ENCODE data around the gene SV2C.
"Not testable (repeated sequence)": the region's sequence is repeated elsewhere in the genome, so short reads cannot be mapped to it uniquely, and the experiment has no call there.

The SV2C gene

DNA sequence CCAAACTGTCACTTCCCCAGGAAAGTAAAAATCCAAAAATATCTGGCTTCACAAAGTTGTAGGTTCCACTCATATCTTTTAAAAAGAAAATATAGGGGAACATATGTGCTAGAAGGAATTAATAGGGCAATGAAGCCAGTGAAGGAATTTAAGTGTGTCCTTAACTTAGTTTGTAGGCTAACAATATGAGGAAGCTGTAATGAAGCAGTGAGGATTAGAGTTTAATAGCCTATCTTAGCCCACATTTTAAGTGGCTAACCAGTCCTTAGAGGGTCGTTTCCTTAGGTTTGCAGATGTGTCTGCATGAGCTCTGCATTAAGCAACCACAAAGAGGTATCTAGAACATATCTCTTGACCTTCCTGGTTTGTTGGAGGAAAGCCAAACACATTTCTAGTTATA, 218.7 kb downstream of the SV2C start:
- DNase-seq (ENCODE audit: low read depth in 3 of 3): not testable (repeated sequence)

DNA sequence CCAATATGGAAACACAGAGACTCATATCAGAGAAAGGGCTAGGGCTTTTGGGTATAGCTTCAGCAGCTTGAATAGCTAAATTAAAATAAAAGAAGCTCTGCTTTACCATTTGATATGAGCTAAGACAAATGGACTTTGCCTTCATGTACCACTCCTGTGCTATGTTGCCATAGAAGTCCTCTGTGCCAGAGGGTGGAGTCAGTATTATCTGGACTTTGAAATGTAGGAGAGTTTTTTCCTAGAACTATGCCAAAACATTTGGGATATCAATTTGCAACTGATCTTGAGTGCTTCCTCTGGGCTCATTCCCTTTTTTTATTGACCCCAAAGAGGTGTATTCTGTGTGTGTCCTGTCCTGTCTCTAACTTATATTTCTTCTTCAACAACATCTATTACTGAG, 219.5 kb downstream of the SV2C start:
- not testable (repeated sequence) for DNase-seq (ENCODE audit: low read depth in 3 of 3)

DNA sequence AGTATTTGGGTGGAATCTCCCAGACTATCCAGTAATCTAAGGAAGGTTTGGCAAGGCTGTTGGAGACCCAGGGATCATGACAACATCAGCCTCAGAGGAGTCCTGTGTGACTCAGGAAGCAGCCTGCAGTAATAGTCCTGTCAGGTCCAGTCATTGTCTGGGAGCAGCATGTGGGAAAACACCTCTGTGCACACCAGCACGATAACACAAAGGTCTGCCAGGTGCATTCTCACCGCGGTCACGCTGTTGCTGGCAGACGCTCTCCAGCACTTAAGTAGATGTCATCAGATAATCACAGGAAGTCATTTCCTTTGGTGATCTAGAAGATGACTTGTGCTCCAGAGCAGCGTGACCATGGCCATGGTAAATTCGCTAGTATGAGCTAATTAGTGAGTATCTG, 220.7 kb downstream of the SV2C start:
- peak in 1 of 3 donors; percentile 33 for DNase-seq (ENCODE audit: low read depth in 3 of 3)

DNA sequence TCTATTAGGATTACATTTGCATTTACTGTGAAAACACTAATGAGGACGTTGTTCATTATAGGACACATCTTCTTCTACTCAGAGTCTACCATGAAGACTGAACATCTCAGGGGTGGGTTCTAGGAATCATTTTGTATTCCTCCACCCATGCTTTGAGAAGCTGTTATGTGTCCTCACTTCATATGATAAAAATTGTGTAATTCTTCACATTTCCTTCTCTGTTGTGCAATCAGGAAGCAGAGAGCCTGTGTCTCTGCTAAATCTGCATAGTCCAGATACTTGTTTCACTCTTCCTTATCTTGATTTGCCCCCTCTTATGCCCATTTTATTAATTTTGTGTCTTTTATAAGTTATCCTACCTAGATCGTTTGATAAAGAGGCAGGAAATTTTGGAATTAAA, 222.1 kb downstream of the SV2C start:
- no peak for DNase-seq (ENCODE audit: low read depth in 3 of 3)

DNA sequence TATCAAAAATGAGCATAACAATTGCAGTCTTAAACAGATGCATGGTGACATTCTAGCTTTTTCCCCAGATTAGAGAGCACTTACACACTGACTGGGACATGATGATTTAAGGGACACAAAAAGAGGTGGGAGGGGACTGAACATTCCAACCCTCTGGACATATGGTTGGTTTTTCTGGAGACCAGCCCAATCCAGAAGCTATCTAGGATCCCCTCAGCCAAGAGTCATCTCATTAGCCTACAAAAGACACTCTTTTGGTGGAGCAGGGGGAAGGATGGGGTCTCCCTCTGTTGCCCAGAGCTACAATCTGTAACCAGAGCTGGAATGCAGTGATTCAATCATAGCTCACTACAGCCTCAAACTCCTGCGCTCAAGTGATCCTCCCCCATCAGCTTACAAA, 222.6 kb downstream of the SV2C start:
- no peak for DNase-seq (ENCODE audit: low read depth in 3 of 3)

DNA sequence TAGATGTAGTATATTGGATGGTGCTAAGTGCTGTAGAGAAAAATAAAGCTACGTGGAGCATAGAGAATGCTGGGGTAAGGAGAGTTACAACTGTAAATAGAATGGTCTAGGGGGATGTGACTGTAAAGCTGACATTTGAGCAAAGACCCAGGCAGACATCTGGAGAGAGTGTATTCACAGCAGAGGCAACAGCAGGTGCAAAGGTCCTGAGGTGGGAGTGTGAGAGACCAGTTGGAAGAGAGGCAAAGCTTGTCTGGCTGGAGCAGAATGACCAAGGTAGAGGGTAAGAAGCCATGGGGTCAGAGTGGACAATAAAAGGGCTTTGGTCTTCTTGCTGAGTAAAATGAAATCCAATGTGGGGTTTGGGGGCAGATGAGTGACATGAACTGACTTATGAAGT, 227.0 kb downstream of the SV2C start:
- DNase-seq (ENCODE audit: low read depth in 3 of 3): no peak

DNA sequence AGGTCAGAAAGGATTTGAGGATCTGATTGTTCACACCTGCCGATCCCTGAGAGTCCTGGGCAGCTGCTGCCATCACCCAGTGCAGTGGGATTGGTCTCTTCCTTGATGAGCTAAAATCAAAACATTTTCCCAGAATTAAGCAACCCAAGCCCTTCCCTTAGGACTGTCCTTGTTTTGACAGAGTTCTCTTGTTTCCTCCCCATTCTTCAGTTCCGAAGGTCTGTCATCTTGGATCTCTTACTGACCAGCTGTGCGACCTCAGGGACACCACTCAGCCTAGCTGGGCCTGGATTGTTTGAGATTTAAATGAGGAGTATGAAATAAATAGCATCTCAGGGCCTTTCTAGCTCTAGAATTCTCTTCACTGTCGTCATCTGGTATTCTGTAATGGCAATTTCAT, 229.6 kb downstream of the SV2C start:
- no peak for DNase-seq (ENCODE audit: low read depth in 3 of 3)

DNA sequence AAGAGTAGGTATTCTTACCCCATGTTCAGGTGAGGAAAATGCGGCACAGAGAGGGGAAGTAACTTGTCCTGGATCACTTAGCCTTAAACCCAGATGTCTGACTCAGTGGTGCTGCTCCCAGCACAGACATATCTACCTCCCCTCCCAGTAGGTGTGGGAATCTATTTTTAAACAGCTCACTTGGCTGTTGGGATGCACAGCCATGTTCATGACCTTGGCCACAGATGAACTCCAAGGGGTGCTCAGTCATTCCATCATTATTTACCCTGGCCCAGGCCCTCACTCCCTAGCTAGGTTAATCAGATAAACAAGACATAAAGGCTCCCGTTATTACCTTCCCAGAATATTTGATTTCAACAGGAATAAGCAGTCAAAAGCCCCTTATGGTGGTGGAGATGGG, 231.5 kb downstream of the SV2C start:
- DNase-seq (ENCODE audit: low read depth in 3 of 3): no peak

DNA sequence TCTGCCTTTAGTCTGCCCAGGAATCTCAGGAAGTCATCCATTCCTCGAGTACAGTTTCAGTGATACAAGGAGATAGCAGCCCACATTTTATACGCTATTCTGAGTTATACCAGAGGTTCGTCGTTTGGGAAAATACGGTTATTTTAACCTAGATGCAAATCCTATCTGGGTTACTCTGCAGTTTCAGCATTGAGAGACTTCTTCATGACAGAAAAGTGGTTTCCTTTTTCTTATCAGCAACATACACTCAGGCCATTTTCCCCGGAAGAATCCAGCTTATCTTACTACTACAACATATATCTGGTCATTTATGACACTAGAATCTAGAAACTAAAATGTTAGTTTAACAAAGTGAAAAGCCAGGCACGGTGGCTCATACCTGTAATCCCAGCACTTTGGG, 236.5 kb downstream of the SV2C start:
- DNase-seq (ENCODE audit: low read depth in 3 of 3): no peak

DNA sequence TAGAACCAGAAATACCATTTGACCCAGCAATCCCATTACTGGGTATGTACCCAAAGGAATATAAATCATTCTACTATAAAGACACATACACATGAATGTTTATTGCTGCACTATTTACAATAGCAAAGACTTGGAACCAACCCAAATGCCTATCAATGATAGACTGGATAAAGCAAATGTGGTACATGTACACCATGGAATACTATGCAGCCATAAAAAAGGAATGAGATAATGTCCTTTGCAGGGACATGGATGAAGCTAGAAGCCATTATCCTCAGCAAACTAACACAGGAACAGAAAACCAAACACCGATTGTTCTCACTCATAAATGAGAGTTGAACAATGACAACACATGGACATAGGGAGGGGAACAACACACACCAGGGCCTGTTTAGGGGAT, 240.3 kb downstream of the SV2C start:
- not testable (repeated sequence) for DNase-seq (ENCODE audit: low read depth in 3 of 3)

DNA sequence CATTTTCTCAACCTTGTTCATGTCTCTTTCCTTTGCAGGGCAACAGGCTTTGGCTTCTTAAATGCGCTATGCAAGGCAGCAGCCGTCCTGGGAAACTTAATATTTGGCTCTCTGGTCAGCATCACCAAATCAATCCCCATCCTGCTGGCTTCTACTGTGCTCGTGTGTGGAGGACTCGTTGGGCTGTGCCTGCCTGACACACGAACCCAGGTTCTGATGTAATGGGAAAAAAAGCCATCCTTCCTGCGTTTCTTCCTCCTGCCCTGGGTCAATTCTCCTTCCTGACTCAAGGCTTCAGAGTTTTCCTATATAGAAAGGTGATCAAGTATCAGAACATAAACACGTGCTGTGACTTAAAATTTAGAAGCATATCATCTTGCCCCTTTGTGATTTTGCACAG, 242.1 kb downstream of the SV2C start:
- no peak for DNase-seq (ENCODE audit: low read depth in 3 of 3)

DNA sequence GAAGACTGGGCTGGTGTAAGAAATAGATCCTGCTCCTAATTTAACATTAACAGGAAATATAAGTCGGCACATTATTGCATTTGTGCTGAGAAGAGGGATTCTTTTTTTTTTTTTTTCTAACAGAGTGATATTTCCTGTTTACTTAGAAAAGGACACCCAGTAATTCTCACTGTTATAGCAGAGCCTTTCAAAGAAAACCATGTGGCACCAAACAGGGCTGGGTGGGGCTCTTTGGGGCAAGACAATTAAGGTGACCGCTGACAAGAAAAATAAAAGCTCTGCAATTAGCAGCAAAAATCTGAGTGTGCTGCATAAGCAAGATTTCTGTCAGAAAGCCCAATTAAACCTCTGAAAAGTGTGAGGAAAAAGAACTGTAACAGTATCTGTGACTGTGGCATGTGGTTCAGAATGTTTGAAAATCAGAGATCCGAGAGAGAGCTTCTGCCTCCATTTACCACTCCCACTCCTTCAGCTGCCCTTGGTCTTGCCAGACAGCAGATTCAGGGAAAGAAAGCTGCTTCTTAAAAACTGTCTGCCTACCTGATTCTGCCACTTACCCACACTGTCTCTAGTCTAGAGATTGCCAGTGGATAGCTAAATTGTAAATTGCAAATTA, 242.8 kb downstream of the SV2C start:
- DNase-seq (ENCODE audit: low read depth in 3 of 3): no peak

DNA sequence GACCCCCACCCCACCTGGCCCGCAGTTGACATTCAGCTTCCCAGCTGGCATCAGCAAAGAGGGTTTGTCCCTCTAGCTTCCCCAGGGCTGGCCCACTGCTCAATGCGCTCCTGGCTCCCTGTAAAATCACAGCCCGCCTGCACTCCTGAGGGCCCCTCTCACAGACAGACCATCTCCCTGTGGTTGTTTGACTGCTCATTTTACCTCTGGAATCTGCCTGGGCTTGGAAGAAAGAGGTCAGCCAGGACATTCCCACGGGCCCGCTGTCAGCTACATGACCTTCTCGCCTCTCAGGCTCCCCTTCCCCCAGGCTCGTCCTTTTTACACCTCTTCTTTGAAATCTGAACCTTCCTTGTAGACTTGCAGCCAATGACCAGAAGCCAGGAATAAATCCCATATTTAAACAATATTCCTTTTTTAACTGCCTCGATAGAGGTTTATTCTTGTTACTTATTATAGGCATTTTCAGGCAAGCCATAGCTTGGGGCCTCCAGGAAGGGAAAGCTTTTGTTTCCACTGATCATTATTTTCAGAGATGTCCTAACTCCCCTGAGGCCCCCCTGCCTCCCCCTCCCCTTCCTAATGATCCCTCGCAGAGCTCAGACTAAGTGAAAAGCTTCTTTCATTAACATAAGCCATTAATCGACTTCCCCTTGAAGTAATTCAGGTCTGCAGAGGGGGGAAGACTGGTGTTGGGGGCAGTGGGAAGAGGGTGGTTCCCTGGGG, 243.6 kb downstream of the SV2C start:
- no peak for DNase-seq (ENCODE audit: low read depth in 3 of 3)

DNA sequence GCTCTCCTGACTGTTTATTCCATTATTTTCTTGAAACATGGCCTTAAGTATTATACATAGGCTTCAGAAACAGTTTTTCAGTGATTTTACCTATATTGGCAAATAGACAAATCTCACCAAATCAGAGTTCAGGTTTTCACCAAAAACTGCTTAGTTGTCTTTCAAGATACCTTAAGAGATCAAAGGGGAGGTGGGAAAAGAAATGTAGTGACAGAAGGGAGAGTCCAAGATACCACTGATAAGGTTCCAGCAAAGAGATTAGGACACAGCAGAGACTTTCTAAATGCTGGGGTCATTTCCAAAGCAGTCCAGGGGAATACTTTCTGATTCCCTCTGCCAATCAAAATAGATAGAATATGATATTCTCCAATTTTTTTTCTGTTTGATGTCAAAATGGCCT, 246.2 kb downstream of the SV2C start:
- no peak for DNase-seq (ENCODE audit: low read depth in 3 of 3)

DNA sequence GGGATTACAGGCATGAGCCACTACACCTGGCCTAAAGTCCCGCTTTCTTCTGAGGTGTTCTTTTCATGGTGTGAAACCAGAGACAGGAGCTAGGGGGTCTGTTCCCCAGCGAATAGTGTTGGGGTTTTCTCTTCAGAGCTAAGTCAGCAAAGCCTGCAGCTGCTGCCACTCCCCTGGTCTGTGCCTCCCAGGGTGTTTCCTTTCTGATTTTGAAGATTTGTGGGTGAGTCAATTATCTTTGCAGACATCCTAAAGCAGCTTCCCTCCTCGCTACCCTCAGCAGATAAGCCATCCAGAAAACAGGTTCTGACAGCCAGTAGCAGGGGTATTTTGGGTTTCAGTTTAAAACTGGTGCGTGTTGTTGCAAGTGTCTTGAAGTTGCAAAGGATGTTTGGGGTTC, 247.9 kb downstream of the SV2C start:
- DNase-seq (ENCODE audit: low read depth in 3 of 3): no peak

DNA sequence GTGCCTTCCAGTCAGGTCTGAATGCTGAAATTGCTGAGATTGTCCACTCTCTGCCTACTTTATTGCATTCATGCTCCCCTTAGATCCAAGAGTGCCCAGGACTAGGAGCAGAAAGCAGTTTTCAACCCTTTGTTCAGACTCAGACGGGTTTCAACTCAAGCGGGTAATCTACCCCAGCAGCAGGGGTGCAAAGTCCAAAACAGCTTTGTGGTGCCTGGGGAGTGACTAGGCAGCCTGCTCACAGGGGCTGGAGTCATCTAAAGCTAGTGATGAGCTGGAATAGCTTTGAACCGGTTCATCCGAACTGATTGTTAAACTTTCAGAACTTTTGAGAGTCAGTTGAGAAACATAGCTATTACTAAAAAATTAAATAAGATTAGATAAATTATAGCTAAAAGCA, 248.9 kb downstream of the SV2C start:
- no peak for DNase-seq (ENCODE audit: low read depth in 3 of 3)

DNA sequence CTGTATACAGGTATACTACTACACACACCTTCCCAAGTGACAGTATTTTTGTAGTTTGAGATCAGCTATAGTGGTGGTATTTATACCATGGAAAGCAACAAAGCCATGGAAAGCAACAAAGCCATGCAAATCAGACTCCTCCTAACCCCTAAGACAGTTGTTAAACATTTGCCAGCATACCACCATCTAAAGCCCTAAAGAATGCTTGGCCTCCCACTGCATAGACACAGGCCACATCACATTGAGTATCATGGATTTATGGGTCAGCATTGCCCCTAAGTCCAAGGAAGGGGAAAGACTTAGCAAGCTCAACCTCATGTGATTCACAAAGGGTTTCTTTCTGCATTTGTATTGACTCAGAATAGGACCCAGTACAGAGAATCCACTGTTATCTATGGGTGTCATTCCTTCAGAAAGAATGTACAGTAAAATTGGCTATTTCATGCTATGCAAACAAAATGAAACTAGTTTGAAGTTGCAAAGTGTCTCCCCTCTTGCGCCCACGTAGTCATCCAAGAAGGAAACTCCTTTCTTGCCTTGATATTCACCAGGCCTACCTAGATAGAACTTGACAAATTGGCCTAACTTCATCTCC, 249.5 kb downstream of the SV2C start:
- no peak for DNase-seq (ENCODE audit: low read depth in 3 of 3)

DNA sequence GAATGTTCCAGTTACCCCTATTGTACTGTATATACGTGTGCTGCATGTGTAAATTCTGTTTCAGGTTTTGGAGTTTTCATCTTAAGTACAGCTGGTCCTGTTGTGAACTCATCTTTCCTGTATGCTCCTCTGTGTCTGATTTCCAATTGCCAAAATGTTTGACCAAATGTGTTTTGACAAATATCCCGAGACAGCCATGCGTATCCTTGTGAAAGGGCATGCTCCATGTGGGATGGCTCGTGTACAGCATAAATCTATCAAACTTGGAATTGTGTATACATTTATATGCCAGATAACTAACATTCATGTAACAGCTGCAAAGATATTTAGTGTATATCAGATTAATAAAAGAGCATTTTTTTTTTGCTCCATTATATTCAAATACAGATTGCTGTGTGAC, 250.4 kb downstream of the SV2C start:
- no peak for DNase-seq (ENCODE audit: low read depth in 3 of 3)

DNA sequence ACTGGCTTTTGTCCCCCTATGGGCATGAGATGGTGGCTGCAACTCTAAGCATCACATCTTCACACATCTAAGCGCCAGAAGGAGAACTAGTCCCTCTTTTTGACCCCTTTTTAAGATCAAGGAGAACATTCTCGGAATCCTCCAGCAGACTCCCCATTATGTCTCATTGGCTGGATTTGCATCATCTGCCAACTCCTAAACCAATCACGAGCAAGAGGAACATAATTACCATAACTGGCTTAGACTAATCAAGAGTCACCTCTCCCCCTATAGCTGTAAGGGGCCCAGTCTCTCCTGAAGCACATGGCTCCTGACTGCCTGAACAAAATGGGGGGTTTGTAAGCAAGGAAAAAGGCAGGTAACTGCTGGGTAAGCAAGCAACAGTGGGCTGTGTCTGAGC, 251.4 kb downstream of the SV2C start:
- no peak for DNase-seq (ENCODE audit: low read depth in 3 of 3)

DNA sequence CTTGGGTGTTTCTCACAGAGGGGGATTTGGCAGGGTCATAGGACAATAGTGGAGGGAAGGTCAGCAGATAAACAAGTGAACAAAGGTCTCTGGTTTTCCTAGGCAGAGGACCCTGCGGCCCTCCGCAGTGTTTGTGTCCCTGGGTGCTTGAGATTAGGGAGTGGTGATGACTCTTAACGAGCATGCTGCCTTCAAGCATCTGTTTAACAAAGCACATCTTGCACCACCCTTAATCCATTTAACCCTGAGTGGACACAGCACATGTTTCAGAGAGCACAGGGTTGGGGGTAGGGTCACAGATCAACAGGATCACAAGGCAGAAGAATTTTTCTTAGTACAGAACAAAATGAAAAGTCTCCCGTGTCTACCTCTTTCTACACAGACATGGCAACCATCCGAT, 252.3 kb downstream of the SV2C start:
- not testable (repeated sequence) for DNase-seq (ENCODE audit: low read depth in 3 of 3)

DNA sequence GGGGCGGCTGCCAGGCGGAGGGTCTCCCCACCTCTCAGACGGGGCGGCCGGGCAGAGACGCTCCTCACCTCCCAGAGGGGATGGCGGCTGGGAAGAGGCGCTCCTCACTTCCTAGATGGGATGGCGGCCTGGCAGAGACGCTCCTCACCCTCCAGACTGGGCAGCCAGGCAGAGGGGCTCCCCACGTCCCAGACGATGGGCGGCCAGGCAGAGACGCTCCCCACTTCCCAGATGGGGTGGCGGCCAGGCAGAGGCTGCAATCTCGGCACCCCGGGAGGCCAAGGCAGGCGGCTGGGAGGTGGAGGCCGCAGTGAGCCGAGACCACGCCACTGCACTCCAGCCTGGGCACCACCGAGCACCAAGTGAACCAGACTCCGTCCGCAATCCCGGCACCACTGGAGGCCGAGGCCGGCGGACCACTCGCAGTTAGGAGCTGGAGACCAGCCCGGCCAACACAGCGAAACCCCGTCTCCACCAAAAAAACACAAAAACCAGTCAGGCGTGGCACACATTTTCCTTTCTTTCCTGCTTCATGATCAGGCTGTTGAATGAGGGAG, 253.1 kb downstream of the SV2C start:
- DNase-seq (ENCODE audit: low read depth in 3 of 3): not testable (repeated sequence)

DNA sequence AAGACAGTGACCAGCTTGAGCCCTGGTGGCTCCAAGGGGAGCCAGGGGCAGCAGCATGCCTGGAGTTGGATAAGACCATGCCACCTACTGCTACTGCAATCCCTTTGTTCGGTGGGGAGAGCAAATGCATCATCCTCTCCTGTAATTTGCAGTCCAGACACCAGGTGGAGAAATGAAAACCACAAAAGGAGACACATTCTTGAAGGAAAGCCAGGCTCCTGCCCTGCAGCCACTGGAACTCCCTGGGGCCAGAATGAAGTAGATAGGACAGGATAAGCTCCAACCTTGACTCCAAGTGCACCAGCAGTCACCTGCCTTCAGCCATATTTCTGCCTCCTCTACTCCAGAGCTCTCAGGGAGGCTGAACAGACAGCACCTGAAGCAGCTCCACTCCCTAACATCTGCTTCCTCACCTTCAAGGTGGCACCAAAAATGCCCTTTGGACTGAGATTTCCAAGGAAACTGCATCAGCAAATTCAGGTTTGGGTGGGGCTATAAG, 254.8 kb downstream of the SV2C start:
- DNase-seq (ENCODE audit: low read depth in 3 of 3): peak in 1 of 3 donors; percentile 17

DNA sequence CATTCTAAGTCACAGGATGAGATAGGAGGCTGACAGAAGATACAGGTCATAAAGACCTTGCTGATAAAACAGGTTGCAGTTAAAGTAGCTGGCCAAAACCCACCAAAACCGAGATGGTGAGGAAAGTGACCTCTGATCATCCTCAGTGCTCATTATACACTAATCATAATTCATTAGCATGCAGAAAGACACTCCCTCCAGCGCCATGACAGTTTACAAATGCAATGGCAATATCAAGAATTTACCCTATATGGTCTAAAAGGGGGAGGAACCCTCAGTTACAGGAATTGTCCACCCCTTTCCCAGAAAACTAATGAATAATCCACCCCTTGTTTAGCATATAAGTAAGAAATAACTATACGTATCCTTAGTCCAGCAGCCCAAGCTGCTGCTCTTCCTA, 256.7 kb downstream of the SV2C start:
- DNase-seq (ENCODE audit: low read depth in 3 of 3): no peak

Measured in stimulated activated CD4-positive, alpha-beta T cell treated with anti-CD3 and anti-CD28 coated beads, TNF-alpha, amount 100 ng/mL, for 48 hours (primary cell).